Measurements from ENCODE around the gene SIGLEC1.

GRCh38 chr20:3727401-3728021, 15.1 kb upstream of the SIGLEC1 start:
- TF ChIP-seq POLR2A (IDR thresholded peaks at IDR 0.05; ENCODE audit: low read length) (no peak), GATA1 (IDR thresholded peaks at IDR 0.05; ENCODE audit: low read depth, low read length) (no peak)
